Neural cell (in vitro differentiated cells): ENCODE data around the gene NGEF. TPM values are rescaled to one million over a fixed set of nuclear protein-coding genes. Genes with fewer than 3 reads are reported as not detected.

Experiments used
- H2AFZ ChIP-seq: fragments of 200-600, 300-800 bp; sonication (generic), shearing (Covaris generic); 2 replicates; pipeline ENCODE4 v1.6.0; 2014; ENCODE audit warnings: low read depth, mild to moderate bottlenecking, antibody characterized with exemption, low read length, moderate library complexity
- H3F3A ChIP-seq: fragments of 200-600 bp; shearing (Covaris generic); 2 replicates; pipeline ENCODE4 v1.6.1; 2016; ENCODE audit warnings: mild to moderate bottlenecking, moderate library complexity, mixed read lengths, antibody characterized with exemption, low read length; ENCODE audit not compliant: insufficient read depth, poor library complexity, severe bottlenecking
- H3K27ac ChIP-seq: fragments of 200-600, 300-800 bp; sonication (generic), shearing (Covaris generic); 2 replicates; pipeline ENCODE4 v1.5.1; 2014; ENCODE audit warnings: mild to moderate bottlenecking, low read length, moderate library complexity
- H3K27me3 ChIP-seq: fragments of 300-800, 200-600 bp; sonication (generic), shearing (Covaris generic); 2 replicates; pipeline ENCODE4 v1.6.0; 2014; ENCODE audit warnings: mild to moderate bottlenecking, low read depth, low read length, moderate library complexity; ENCODE audit not compliant: insufficient read depth
- H3K36me3 ChIP-seq: fragments of 300-800, 200-600 bp; sonication (generic), shearing (Covaris generic); 2 replicates; pipeline ENCODE4 v1.5.1; 2014; ENCODE audit warnings: mild to moderate bottlenecking, antibody characterized with exemption, low read length, moderate library complexity; ENCODE audit not compliant: insufficient read depth
- H3K4me2 ChIP-seq: fragments of 300-800, 200-600 bp; sonication (generic), shearing (Covaris generic); 2 replicates; pipeline ENCODE4 v1.6.0; 2014; ENCODE audit warnings: mild to moderate bottlenecking, low read length
- H3K4me3 ChIP-seq: fragments of 300-800, 200-600 bp; sonication (generic), shearing (Covaris generic); 2 replicates; pipeline ENCODE4 v1.5.1; 2014; ENCODE audit warnings: mild to moderate bottlenecking, low read length, moderate library complexity
- H3K79me2 ChIP-seq: fragments of 200-600 bp; shearing (Covaris generic); replicated peaks from 2 replicates; pipeline ENCODE4 v1.6.0; 2014; ENCODE audit warnings: mild to moderate bottlenecking, low read length, moderate library complexity; ENCODE audit not compliant: insufficient read depth
- H3K9ac ChIP-seq: fragments of 300-800, 200-600 bp; sonication (generic), shearing (Covaris generic); 2 replicates; pipeline ENCODE4 v1.6.1; 2016; ENCODE audit warnings: mild to moderate bottlenecking, low read length, mixed read lengths
- H3K9me2 ChIP-seq: fragments of 200-600 bp; shearing (Covaris generic); 2 replicates; pipeline ENCODE4 v1.6.1; 2016; ENCODE audit warnings: mild to moderate bottlenecking, low read length, mixed read lengths; ENCODE audit not compliant: insufficient read depth
- H3K9me3 ChIP-seq: fragments of 200-600, 300-800 bp; sonication (generic), shearing (Covaris generic); 2 replicates; pipeline ENCODE4 v1.6.1; 2016; ENCODE audit warnings: mild to moderate bottlenecking, mixed run types, low read length, moderate library complexity, mixed read lengths
- H4K20me1 ChIP-seq: fragments of 200-600 bp; shearing (Covaris generic); 2 replicates; pipeline ENCODE4 v1.6.1; 2016; ENCODE audit warnings: mild to moderate bottlenecking, mixed run types; ENCODE audit not compliant: insufficient read depth
- EP300 ChIP-seq: fragments of 450-650 bp; conservative IDR thresholded peaks from 2 replicates; pipeline ENCODE4 v1.6.1; 2014; ENCODE audit warnings: antibody characterized with exemption, mild to moderate bottlenecking, moderate library complexity; ENCODE audit not compliant: poor library complexity, severe bottlenecking
- EZH2 ChIP-seq: fragments of 200-600, 300-800 bp; shearing (Covaris generic), sonication (generic); IDR thresholded peaks from 2 replicates; pipeline ENCODE4 v1.6.1; 2014; ENCODE audit warnings: antibody characterized with exemption, low read length, borderline replicate concordance, mild to moderate bottlenecking; ENCODE audit not compliant: insufficient read depth, poor library complexity, severe bottlenecking
- MXI1 ChIP-seq: fragments of 450-650 bp; conservative IDR thresholded peaks from 2 replicates; pipeline ENCODE4 v1.6.1; 2014; ENCODE audit warnings: antibody characterized with exemption, mild to moderate bottlenecking; ENCODE audit not compliant: poor library complexity, severe bottlenecking
- POLR2AphosphoS5 ChIP-seq: IDR thresholded peaks from 2 replicates; pipeline ENCODE4 v1.6.1; 2012
- RAD21 ChIP-seq: fragments of 450-650 bp; conservative IDR thresholded peaks from 2 replicates; pipeline ENCODE4 v1.6.1; 2014; ENCODE audit warnings: antibody characterized with exemption, mild to moderate bottlenecking, moderate library complexity
- SMC3 ChIP-seq: fragments of 450-650 bp; conservative IDR thresholded peaks from 2 replicates; pipeline ENCODE4 v1.6.1; 2014; ENCODE audit warnings: antibody characterized with exemption, mild to moderate bottlenecking, moderate library complexity; ENCODE audit not compliant: poor library complexity
- TAF1 ChIP-seq: IDR thresholded peaks from 2 replicates; pipeline ENCODE4 v1.6.1; 2012; ENCODE audit warnings: low read depth
- polyA plus RNA-seq: library from polyadenylated mRNA; depleted of rRNA; stranded (reverse); fragments of >200 nt; gene quantifications from 2 replicates; pipeline ENCODE4 v1.2.3, GENCODE V29; 2014
- TF ChIP-seq, protein P1 (sequence below): fragments of 450-650 bp; IDR thresholded peaks from 2 replicates; pipeline ENCODE4 v1.5.1; 2014; ENCODE audit warnings: antibody characterized with exemption, mild to moderate bottlenecking, moderate library complexity; ENCODE audit not compliant: poor library complexity, severe bottlenecking
- TF ChIP-seq, protein P2 (sequence below): IDR thresholded peaks from 2 replicates; pipeline ENCODE4 v1.6.1; 2012; ENCODE audit warnings: borderline replicate concordance

Gene NGEF
- polyA plus RNA-seq, 1 donor from 2014 or later = 5.2 TPM

DNA sequence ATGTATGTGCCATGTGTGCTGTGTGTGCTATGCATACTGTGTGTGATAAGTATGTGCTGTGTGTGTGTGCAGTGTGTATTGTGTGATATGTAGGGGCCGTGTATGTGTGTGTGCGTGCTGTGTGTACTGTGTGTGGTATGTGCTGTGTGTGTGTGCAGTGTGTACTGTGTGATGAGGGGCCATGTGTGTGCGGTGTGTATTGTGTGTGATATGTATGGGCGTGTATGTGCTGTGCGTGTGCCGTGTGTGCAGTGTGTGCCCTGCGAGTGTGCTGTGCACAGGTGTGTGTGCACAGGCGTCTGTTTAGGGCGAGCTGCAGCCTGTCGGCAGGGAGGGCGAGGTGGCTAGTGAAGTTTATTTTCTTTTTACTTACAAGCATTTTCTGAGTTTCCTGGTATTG lies 126.9 kb downstream of the NGEF start:
- no peak overlapping the region for H3K27ac ChIP-seq
- no peak overlapping the region for H3K4me2 ChIP-seq
- no peaks in the 10 kb centered on the region for H4K20me1 ChIP-seq
- H3F3A ChIP-seq = no peaks in the 10 kb centered on the region
- H3K27me3 ChIP-seq = no peaks in the 10 kb centered on the region
- H3K9me2 ChIP-seq = no peaks in the 10 kb centered on the region
- no peak overlapping the region for H2AFZ ChIP-seq
- H3K9ac ChIP-seq = no peak overlapping the region
- H3K4me3 ChIP-seq = no peak overlapping the region
- TF ChIP-seq POLR2AphosphoS5 (no peak), TAF1 (no peak), SMC3 (no peak), RAD21 (no peak), EZH2 (no peak), MXI1 (no peak), EP300 (no peak)
- TF ChIP-seq, protein P1, sequence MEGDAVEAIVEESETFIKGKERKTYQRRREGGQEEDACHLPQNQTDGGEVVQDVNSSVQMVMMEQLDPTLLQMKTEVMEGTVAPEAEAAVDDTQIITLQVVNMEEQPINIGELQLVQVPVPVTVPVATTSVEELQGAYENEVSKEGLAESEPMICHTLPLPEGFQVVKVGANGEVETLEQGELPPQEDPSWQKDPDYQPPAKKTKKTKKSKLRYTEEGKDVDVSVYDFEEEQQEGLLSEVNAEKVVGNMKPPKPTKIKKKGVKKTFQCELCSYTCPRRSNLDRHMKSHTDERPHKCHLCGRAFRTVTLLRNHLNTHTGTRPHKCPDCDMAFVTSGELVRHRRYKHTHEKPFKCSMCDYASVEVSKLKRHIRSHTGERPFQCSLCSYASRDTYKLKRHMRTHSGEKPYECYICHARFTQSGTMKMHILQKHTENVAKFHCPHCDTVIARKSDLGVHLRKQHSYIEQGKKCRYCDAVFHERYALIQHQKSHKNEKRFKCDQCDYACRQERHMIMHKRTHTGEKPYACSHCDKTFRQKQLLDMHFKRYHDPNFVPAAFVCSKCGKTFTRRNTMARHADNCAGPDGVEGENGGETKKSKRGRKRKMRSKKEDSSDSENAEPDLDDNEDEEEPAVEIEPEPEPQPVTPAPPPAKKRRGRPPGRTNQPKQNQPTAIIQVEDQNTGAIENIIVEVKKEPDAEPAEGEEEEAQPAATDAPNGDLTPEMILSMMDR = no peak
- TF ChIP-seq, protein P2, sequence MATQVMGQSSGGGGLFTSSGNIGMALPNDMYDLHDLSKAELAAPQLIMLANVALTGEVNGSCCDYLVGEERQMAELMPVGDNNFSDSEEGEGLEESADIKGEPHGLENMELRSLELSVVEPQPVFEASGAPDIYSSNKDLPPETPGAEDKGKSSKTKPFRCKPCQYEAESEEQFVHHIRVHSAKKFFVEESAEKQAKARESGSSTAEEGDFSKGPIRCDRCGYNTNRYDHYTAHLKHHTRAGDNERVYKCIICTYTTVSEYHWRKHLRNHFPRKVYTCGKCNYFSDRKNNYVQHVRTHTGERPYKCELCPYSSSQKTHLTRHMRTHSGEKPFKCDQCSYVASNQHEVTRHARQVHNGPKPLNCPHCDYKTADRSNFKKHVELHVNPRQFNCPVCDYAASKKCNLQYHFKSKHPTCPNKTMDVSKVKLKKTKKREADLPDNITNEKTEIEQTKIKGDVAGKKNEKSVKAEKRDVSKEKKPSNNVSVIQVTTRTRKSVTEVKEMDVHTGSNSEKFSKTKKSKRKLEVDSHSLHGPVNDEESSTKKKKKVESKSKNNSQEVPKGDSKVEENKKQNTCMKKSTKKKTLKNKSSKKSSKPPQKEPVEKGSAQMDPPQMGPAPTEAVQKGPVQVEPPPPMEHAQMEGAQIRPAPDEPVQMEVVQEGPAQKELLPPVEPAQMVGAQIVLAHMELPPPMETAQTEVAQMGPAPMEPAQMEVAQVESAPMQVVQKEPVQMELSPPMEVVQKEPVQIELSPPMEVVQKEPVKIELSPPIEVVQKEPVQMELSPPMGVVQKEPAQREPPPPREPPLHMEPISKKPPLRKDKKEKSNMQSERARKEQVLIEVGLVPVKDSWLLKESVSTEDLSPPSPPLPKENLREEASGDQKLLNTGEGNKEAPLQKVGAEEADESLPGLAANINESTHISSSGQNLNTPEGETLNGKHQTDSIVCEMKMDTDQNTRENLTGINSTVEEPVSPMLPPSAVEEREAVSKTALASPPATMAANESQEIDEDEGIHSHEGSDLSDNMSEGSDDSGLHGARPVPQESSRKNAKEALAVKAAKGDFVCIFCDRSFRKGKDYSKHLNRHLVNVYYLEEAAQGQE = no peak
- no peaks in the 10 kb centered on the region for H3K36me3 ChIP-seq
- no peaks in the 10 kb centered on the region for H3K79me2 ChIP-seq
- H3K9me3 ChIP-seq = no peaks in the 10 kb centered on the region

DNA sequence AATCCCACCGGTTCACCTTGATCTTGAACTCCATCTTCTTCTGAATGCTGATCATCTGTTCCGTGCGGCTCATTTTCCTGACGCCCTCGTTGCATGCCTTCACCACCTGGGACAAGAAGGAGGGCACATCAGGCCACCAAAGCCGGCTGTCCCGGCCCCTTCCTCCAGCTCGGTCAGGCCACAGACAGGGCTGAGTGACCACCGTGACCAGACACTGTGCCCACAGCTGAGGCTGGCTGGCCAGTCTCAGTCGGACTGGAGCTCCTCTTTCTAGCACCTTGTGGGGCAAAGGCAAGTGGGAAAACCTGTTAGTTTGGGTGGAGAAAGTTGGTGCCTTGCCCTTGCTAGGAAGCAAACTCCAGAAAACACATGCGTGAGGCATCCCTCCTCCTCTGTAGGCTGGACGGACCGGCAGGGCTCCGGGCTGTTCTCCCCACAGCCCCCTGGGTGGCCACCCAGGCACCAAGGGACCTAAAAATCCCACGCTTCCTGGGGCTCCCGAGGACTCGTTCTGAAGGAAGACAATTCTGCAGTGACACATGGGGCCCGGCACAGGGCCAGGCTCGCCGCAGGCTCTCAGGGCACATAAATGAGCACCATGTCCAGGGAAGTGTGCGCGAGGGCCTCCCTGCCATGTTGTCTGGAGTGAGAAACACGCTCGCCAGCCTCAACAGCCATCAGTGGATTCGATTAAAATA lies 127.6 kb downstream of the NGEF start:
- H3K4me2 ChIP-seq = no peak overlapping the region
- TF ChIP-seq, protein P2 = no peak
- TF ChIP-seq RAD21 (no peak), TAF1 (no peak), EP300 (no peak), MXI1 (no peak), POLR2AphosphoS5 (no peak), EZH2 (no peak)
- TF ChIP-seq, protein P1 = no peak
- H3K27me3 ChIP-seq = no peaks in the 10 kb centered on the region
- no peak overlapping the region for H2AFZ ChIP-seq
- no peaks in the 10 kb centered on the region for H3K36me3 ChIP-seq
- no peaks in the 10 kb centered on the region for H3F3A ChIP-seq
- no peak overlapping the region for H3K9ac ChIP-seq
- no peaks in the 10 kb centered on the region for H4K20me1 ChIP-seq
- no peak overlapping the region for H3K27ac ChIP-seq
- H3K9me3 ChIP-seq = no peaks in the 10 kb centered on the region
- H3K9me2 ChIP-seq = no peaks in the 10 kb centered on the region
- no peak overlapping the region for H3K4me3 ChIP-seq
- H3K79me2 ChIP-seq = no peaks in the 10 kb centered on the region
